Heart left ventricle (tissue), 13 donors: ENCODE results near the gene NCF2.

ENCODE experiments used
- CTCF ChIP-seq, 12 donors: fragments of 200-600 bp; sonication (generic) in 4 of 12; IDR thresholded peaks; one replicate each; pipeline versions ENCODE4 v1.5.0 to v1.8.0; 2018 to 2022; ENCODE audit warnings: antibody characterized with exemption in 12 of 12, mild to moderate bottlenecking in 5 of 12
- POLR2A ChIP-seq, 2 donors: fragments of 450-650 bp; IDR thresholded peaks; one replicate each; pipeline ENCODE4 v1.6.1; 2017; ENCODE audit warnings: antibody characterized with exemption in 2 of 2, mild to moderate bottlenecking in 2 of 2, moderate library complexity in 2 of 2
- donor health status: ischemic (EF 13 %, LVEDD 7.1; RV severe dilation, severe dysfunction).
- donor health status: DM: no; HTN: yes; CAD: no.
- donor health status: DM: no; HTN: no; CAD: no.
- donor health status: ischemic (EF 25% LVEDD 6.9; RV normal size, moderate dysfunction).
- donor health status: ischemic (EF 25% LVEDD 5.7; RV mildly dilated, moderate dysfunction).
- donor health status: ischemic (EF 35%, LVEDD 5.7; RV mildly dilated, moderate dysfunction).
- donor health status: nonischemic (EF 11% LVEDD 7.7; RV severe dilation, severe dysfunction).
- donor health status: DM: yes; HTN: yes; CAD: no.
- donor health status: PGD.
- donor health status: ischemic (EF 29% LVEDD 5.4; RV normal size, mild dysfunction).
- donor health status: nonischemic (EF 23%, LVEDD 6.1; RV moderate dilation, normal function).

DNA sequence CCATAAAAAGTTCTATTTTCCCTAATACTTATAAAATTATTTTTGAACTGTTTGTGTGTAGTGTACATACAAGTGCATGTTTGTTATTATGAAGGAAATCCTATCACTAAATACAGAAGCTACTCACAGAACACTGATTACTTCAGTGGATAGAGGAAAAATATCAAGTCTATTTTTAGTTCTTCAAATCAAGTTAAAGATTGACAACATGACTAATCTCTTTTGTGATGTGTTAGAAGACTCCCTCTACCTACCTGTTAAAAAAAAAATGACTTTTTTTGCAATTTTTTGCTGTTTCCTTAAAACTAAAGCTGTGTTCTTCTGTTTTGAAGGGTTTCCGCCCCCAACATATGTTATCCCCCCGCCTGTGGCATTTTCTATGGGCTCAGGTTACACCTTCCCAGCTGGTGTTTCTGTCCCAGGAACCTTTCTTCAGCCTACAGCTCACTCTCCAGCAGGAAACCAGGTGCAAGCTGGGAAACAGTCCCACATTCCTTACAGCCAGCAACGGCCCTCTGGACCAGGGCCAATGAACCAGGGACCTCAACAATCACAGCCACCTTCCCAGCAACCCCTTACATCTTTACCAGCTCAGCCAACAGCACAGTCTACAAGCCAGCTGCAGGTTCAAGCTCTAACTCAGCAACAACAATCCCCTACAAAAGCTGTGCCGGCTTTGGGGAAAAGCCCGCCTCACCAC is 45.5 kb downstream of the NCF2 start:
- TF ChIP-seq CTCF (IDR thresholded peaks at IDR 0.05) (no peak), POLR2A (IDR thresholded peaks at IDR 0.05) (no peak)
